B cell (primary cell): ENCODE measurements around the gene ATP10A. TPM values are rescaled to one million over a fixed set of nuclear protein-coding genes. Genes with fewer than 3 reads are reported as not detected.

Source experiments
- ATAC-seq: fragments of 200-7000 bp; cut with Tn5 transposase; one replicate; pipeline ENCODE4 v1.10.0; 2021; ENCODE audit warnings: low read depth, mild to moderate bottlenecking, moderate number of reproducible peaks, moderate library complexity
- CTCF ChIA-PET: fragments of 350-600 bp; sonication (Branson Sonifier 250); formaldehyde crosslinking; loops from one replicate; lab custom pipeline; 2021; ENCODE audit warnings: antibody characterized with exemption, inconsistent platforms; lab: Charles Lee
- POLR2A ChIA-PET: fragments of 350-600 bp; sonication (Branson Sonifier 250); formaldehyde crosslinking; loops from one replicate; lab custom pipeline; 2021; ENCODE audit warnings: antibody characterized with exemption; lab: Charles Lee
- DNase-seq: peaks from one replicate; pipeline ENCODE4 v3.0.0; 2013
- H2AFZ ChIP-seq: 2 replicates; pipeline ENCODE4 v1.6.1; 2012; ENCODE audit warnings: mild to moderate bottlenecking, low read depth, low read length; ENCODE audit not compliant: insufficient read depth, poor library complexity, severe bottlenecking
- H3K27ac ChIP-seq, 2 donors: 1 replicate in 1 of 2; 2 replicates in 1 of 2; pipeline ENCODE4 v1.5.1; 2012 to 2013; ENCODE audit warnings: low read length in 2 of 2, mild to moderate bottlenecking in 2 of 2, moderate library complexity in 1 of 2
- H3K27me3 ChIP-seq, 4 experiments: fragments of 200-600 bp in 1 of 4; sonication (generic) in 1 of 4; replicated peaks in 1 of 4; 1 replicate in 2 of 4; 2 replicates in 2 of 4; pipeline versions ENCODE4 v1.6.1 to v1.7.0; 2013 to 2016; ENCODE audit warnings: low read length in 3 of 4, mild to moderate bottlenecking in 2 of 4, mixed read lengths in 1 of 4, moderate library complexity in 1 of 4; ENCODE audit not compliant: insufficient read depth in 4 of 4, control insufficient read depth in 3 of 4; ENCODE audit errors: control extremely low read depth in 1 of 4
- H3K36me3 ChIP-seq, 2 experiments: replicated peaks in 1 of 2; 1 replicate in 1 of 2; 2 replicates in 1 of 2; pipeline versions ENCODE4 v1.6.1 to v1.7.1; 2013; ENCODE audit warnings: low read length in 1 of 2; ENCODE audit not compliant: insufficient read depth in 2 of 2, control insufficient read depth in 1 of 2; ENCODE audit errors: control extremely low read depth in 1 of 2, extremely low read depth in 1 of 2
- H3K4me1 ChIP-seq, 2 donors: fragments of 200-600 bp in 1 of 2; sonication (generic) in 1 of 2; 1 replicate in 1 of 2; 2 replicates in 1 of 2; pipeline versions ENCODE4 v1.5.1 to v1.6.1; 2013 to 2017; ENCODE audit warnings: low read length in 2 of 2; ENCODE audit not compliant: control insufficient read depth in 2 of 2, insufficient read depth in 2 of 2
- H3K4me2 ChIP-seq: replicated peaks from 2 replicates; pipeline ENCODE3; 2012; ENCODE audit warnings: mild to moderate bottlenecking, low read depth, low read length; ENCODE audit not compliant: poor library complexity, severe bottlenecking
- H3K4me3 ChIP-seq, 5 experiments: fragments of 200-600 bp in 1 of 5; sonication (generic) in 1 of 5; 1 replicate in 3 of 5; 2 replicates in 2 of 5; pipeline versions ENCODE4 v1.5.1 to v1.7.0; 2011 to 2016; ENCODE audit warnings: low read length in 4 of 5, mild to moderate bottlenecking in 4 of 5, low read depth in 2 of 5, control low read depth in 1 of 5, moderate library complexity in 1 of 5; ENCODE audit not compliant: insufficient read depth in 1 of 5; ENCODE audit errors: control extremely low read depth in 1 of 5, extremely low read depth in 1 of 5
- H3K79me2 ChIP-seq: fragments of 200-600 bp; sonication (generic); one replicate; pipeline ENCODE4 v1.6.0; 2016; ENCODE audit warnings: low read length; ENCODE audit not compliant: control insufficient read depth, insufficient read depth
- H3K9ac ChIP-seq: fragments of 200-600 bp; sonication (generic); 2 replicates; pipeline ENCODE4 v1.6.1; 2017; ENCODE audit warnings: mild to moderate bottlenecking, low read length, moderate library complexity
- H3K9me3 ChIP-seq, 3 donors: one replicate each; pipeline versions ENCODE4 v1.6.1 to v1.7.1; 2013; ENCODE audit warnings: low read length in 2 of 3; ENCODE audit not compliant: control insufficient read depth in 2 of 3, insufficient read depth in 1 of 3; ENCODE audit errors: control extremely low read depth in 1 of 3
- H4K20me1 ChIP-seq: 2 replicates; pipeline ENCODE4 v1.6.0; 2012; ENCODE audit warnings: mild to moderate bottlenecking, low read length; ENCODE audit not compliant: insufficient read depth, control insufficient read depth, poor library complexity, severe bottlenecking
- H3K27ac Mint-ChIP-seq: one replicate; pipeline ENCODE4 v1.8.0; 2021; ENCODE audit warnings: mixed read lengths
- H3K27me3 Mint-ChIP-seq: one replicate; pipeline ENCODE4 v1.8.0; 2021; ENCODE audit warnings: mixed read lengths
- H3K4me1 Mint-ChIP-seq: one replicate; pipeline ENCODE4 v1.8.0; 2021; ENCODE audit warnings: mixed read lengths
- H3K4me3 Mint-ChIP-seq: one replicate; pipeline ENCODE4 v1.8.0; 2021; ENCODE audit warnings: mixed read lengths
- H3K9me3 Mint-ChIP-seq: one replicate; pipeline ENCODE4 v1.8.0; 2022; ENCODE audit warnings: mixed read lengths; ENCODE audit not compliant: insufficient read depth
- CTCF ChIP-seq: fragments of 200-600 bp; IDR thresholded peaks from one replicate; pipeline ENCODE4 v1.8.0; 2022; ENCODE audit warnings: antibody characterized with exemption, mild to moderate bottlenecking
- EZH2 ChIP-seq: IDR thresholded peaks from 2 replicates; pipeline ENCODE4 v1.6.1; 2012; ENCODE audit warnings: borderline replicate concordance, low read depth, mild to moderate bottlenecking, moderate library complexity, low read length; ENCODE audit not compliant: insufficient read depth, poor library complexity, severe bottlenecking
- WGBS: methylation state at CpG from one replicate; pipeline ENCODE4 v1.1.5; 2013; ENCODE audit warnings: missing lambda C conversion rate; ENCODE audit not compliant: insufficient coverage; 5-methylcytosine and 5-hydroxymethylcytosine counted together
- intact Hi-C: fragments of 100-400 bp; cut with micrococcal nuclease; formaldehyde crosslinking; loops from one replicate; pipeline ENCODE4 v1.10.0; 2022
- polyA plus RNA-seq: library from polyadenylated mRNA; depleted of rRNA; stranded (reverse); fragments of >200 nt; gene quantifications from 2 replicates; pipeline ENCODE4 v1.2.3, GENCODE V29; 2012
- total RNA-seq, 2 donors: library from RNA; stranded (reverse); fragments of 120-200 nt in 1 of 2; gene quantifications; 1 replicate in 1 of 2; 2 replicates in 1 of 2; pipeline versions ENCODE4 v1.2.3 to v1.2.4, GENCODE V29; 2013 to 2022

ATP10A gene
- total and polyA plus RNA-seq, 2 donors (not counting 1 experiment from before 2014, with no cell fraction given), result 0.21 to 0.22 TPM

GRCh38 chr15:25869701-25870100 is 6.6 kb upstream of the ATP10A start:
- Histone ChIP-seq H4K20me1 (no peaks in the 10 kb centered on the region), H3K4me3 (no peak overlapping the region), H3K9ac (no peak overlapping the region), H3K27me3 (peaks cover 0 to 7% (median 2%) of the 10 kb centered on the region in 4 experiments), H2AFZ (no peak overlapping the region), H3K27ac (no peak overlapping the region), H3K4me2 (no peak overlapping the region), H3K79me2 (no peaks in the 10 kb centered on the region), H3K9me3 (no peaks in the 10 kb centered on the region), H3K4me1 (no peaks in the 10 kb centered on the region), H3K36me3 (no peaks in the 10 kb centered on the region)
- WGBS, result 42% methylated on average over 7 of the region's 8 CpGs
- DNase-seq, result no peak
- Mint-ChIP-seq H3K4me1 (no peaks in the 10 kb centered on the region), H3K9me3 (no peaks in the 10 kb centered on the region), H3K27ac (no peak overlapping the region), H3K4me3 (no peak overlapping the region), H3K27me3 (peaks cover 18% of the 10 kb centered on the region)
- TF ChIP-seq EZH2 (no peak), CTCF (no peak)
- CTCF ChIA-PET, result no interaction called here
- POLR2A ChIA-PET, result no interaction called here
- ATAC-seq, result no peak
- intact Hi-C loops, result no loop called here

- Histone ChIP-seq H3K27me3 (peaks cover 0 to 31% (median 9%) of the 10 kb centered on the region in 4 experiments), H3K79me2 (no peaks in the 10 kb centered on the region), H3K4me2 (no peak overlapping the region), H3K36me3 (no peaks in the 10 kb centered on the region), H4K20me1 (no peaks in the 10 kb centered on the region), H2AFZ (no peak overlapping the region), H3K4me1 (peaks cover 13% of the 10 kb centered on the region in 2 donors), H3K9me3 (no peaks in the 10 kb centered on the region), H3K27ac (no peak overlapping the region), H3K4me3 (no peak overlapping the region), H3K9ac (no peak overlapping the region)
- intact Hi-C loops, result no loop called here
- Mint-ChIP-seq H3K9me3 (no peaks in the 10 kb centered on the region), H3K27ac (no peak overlapping the region), H3K4me1 (peaks cover 7% of the 10 kb centered on the region), H3K27me3 (peaks cover 29% of the 10 kb centered on the region), H3K4me3 (no peak overlapping the region)
- DNase-seq (no peak), ATAC-seq (no peak)
- TF ChIP-seq EZH2 (no peak), CTCF (no peak)
- 89% methylated on average over 4 of the region's 7 CpGs for WGBS
- POLR2A ChIA-PET, result no interaction called here
- CTCF ChIA-PET, result no interaction called here
Measured at GRCh38 chr15:25866874-25867273, 3.7 kb upstream of the ATP10A start.
